ENCODE measurements around the gene ATP6V0C. TPM values are rescaled to one million over a fixed set of nuclear protein-coding genes. Genes with fewer than 3 reads are reported as not detected.

ATP6V0C gene
- 28.6 and 45.0 TPM in 2 replicates for total RNA-seq

GRCh38 chr16:2513405-2514332 lies at the start of gene ATP6V0C:
TSS of gene ATP6V0C (plus strand) at chr16:2513952. CDS start at chr16:2514104, 152 bp downstream.

GRCh38 chr16:2471016-2471652 lies 42.6 kb upstream of the ATP6V0C start, which contains the start of gene NTN3:
TSS of gene NTN3 (plus strand) at chr16:2471297. CDS start at chr16:2471702, 405 bp downstream.

DNA sequence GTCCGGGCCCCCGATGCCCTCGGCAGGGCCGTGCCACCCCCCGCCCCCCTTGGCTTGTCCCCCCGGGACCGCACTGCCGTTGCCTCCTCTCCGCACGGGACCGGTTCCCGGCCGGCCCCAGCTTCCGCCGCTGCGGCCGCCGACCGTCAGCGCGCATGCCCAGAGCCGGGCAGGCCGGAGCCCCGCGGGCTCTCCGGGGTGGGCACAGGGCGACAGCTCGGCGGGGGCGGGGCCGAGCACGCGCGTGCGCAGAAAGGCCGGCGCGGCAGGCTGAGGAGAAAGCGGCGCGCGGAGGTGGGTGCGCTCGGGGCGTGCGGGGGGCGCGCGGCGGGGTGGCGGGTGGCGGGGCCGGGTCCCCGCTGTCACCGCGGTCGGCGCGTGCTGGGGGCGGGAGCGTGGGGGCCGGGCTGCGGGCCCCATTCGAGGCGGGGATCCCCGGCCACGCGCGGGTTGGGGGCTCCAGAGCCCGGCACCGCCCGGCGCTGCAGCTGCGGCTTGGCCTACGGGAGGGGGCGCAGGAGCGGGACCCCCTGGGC lies 38.8 kb upstream of the ATP6V0C start, which contains the start of gene TBC1D24:
Gene TBC1D24, plus strand, starts transcription at position 251 of the 536 bp plus-strand sequence. CDS start 21,022 bp downstream, outside the sequence.

GRCh38 chr16:2520097-2520783 lies 6.5 kb downstream of the ATP6V0C start, which contains the start of gene AMDHD2:
TSS of gene AMDHD2 (plus strand) at chr16:2520371. CDS start at chr16:2520459, 88 bp downstream.

GRCh38 chr16:2531371-2531695 lies 17.6 kb downstream of the ATP6V0C start, which contains the start of gene CEMP1:
TSS of gene CEMP1 (minus strand) at chr16:2531408. CDS start at chr16:2531073, 335 bp downstream.

GRCh38 chr16:2537451-2538379 lies 24.0 kb downstream of the ATP6V0C start, which contains the start of gene PDPK1:
TSS of gene PDPK1 (plus strand) at chr16:2538021. CDS start at chr16:2538113, 92 bp downstream.

Other genes starting within 250 kb of the ATP6V0C start
- 97.6 and 141 TPM in 2 replicates for gene RNPS1, start 245.8 kb upstream of the ATP6V0C start, total RNA-seq
- 0.60 and 0.82 TPM in 2 replicates for gene ABCA3, start 173.2 kb upstream of the ATP6V0C start, total RNA-seq
- gene CCNF, start 84.5 kb upstream of the ATP6V0C start, total RNA-seq, result 3.9 and 4.7 TPM in 2 replicates
- 3.7 and 5.5 TPM in 2 replicates for gene TEDC2, start 53.8 kb upstream of the ATP6V0C start, total RNA-seq
- 0.47 and 0.51 TPM in 2 replicates for gene NTN3, start 42.7 kb upstream of the ATP6V0C start, total RNA-seq
- gene TBC1D24, start 38.8 kb upstream of the ATP6V0C start, total RNA-seq, result 9.3 and 11.6 TPM in 2 replicates
- gene AMDHD2, start 6.4 kb downstream of the ATP6V0C start, total RNA-seq, result 40.1 and 46.6 TPM in 2 replicates
- not detected in 2 replicates for gene CEMP1, start 17.5 kb downstream of the ATP6V0C start, total RNA-seq
- gene PDPK1, start 24.1 kb downstream of the ATP6V0C start, total RNA-seq, result 16.1 and 17.2 TPM in 2 replicates
- gene KCTD5, start 168.6 kb downstream of the ATP6V0C start, total RNA-seq, result 19.1 and 28.0 TPM in 2 replicates
- 0.23 and 3.6 TPM in 2 replicates for gene PRSS27, start 206.3 kb downstream of the ATP6V0C start, total RNA-seq
- 75.3 and 87.8 TPM in 2 replicates for gene SRRM2, start 238.7 kb downstream of the ATP6V0C start, total RNA-seq